ENCODE data around the gene ST6GAL1. TPM values are rescaled to one million over a fixed set of nuclear protein-coding genes. Genes with fewer than 3 reads are reported as not detected.
A peak's percentile ranks its signal among the peaks of the same experiment; 100 is the strongest.

The ST6GAL1 gene
- total RNA-seq, 1 donor from 2014 or later, result 62.6 TPM

DNA sequence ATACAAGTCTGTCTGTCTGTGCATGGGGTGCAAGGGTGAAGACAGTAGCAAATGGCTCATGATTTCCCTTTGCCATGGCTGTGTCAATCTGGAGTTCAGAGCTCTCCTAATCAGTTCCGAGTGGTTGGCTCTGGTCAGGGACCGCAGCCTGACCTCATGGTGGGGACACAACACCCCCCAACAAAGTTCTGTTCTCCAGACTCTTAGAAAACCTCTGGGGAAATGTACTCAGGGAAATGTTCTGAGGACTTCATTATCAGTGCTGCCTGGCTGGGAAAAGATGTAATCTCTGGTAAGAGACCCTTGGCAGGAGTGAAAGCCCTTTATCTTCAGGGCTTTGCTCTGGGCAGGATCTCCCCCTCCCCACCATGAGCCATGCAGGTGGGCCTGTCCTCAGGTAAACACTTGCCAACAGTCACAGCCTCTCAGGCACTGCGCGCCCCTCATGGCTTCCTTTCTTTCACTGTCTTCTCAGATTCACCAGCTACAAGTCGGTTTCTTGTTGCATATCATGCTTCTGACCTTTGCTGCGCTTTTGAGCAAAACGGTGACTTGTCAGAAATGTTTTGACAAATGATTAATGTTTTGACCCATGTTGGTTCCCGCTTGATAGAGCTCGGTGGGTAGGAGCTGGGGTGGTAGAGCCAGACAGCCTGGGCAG is 95.5 kb downstream of the ST6GAL1 start:
- DNase-seq (ENCODE audit: low spot score) (no peak), ATAC-seq (no peak)
- intact Hi-C loops (cut with DNase I), result no loop called here

- intact Hi-C loops (cut with DNase I), result no loop called here
- ATAC-seq (peak; percentile 23), DNase-seq (ENCODE audit: low spot score) (no peak)
Measured at GRCh38 chr3:187026317-187026670, 96.0 kb downstream of the ST6GAL1 start.

GRCh38 chr3:187027531-187028278 is 97.4 kb downstream of the ST6GAL1 start:
- intact Hi-C loops (cut with DNase I), result no loop called here
- DNase-seq (ENCODE audit: low spot score) (no peak), ATAC-seq (no peak)

DNA sequence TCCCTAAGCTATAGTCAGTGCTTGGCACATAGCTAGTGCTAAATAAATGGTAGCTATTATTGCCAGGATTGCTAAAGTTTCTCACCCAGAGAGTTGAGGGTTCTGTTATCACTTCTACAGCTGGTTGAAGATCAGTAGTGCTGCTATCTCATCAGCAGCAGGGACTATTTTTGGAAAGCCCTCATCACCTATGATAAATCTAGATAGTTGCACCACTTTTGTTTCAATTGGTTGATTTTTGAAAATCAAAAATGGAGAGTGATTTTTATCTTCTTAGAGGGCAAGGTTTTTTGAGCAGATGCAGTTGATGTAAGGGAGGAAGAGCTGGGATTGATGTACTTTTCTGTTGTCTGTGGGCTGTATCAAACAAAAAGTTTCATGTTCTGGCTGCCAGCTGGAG is 101.6 kb downstream of the ST6GAL1 start:
- intact Hi-C loops (cut with DNase I), result no loop called here
- ATAC-seq (no peak), DNase-seq (ENCODE audit: low spot score) (no peak)

DNA sequence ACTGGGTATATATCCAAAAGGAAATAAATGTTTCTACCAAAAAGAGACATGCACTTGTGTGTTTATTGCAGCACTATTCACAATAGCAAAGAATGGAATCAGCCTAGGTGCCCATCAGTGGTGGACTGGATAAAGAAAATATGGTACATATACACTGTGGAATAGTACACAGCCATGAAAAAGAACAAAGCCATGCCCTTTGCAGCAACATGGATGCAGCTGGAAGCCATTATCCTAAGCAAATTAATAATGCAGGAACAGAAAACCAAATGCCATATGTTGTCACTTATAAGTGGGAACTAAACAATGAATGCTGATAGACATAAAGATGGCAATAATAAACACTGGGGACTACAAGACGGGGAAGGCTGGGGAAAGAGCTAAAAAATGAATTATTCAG is 106.1 kb downstream of the ST6GAL1 start:
- DNase-seq (ENCODE audit: low spot score) (no peak), ATAC-seq (no peak)
- intact Hi-C loops (cut with DNase I), result no loop called here

DNA sequence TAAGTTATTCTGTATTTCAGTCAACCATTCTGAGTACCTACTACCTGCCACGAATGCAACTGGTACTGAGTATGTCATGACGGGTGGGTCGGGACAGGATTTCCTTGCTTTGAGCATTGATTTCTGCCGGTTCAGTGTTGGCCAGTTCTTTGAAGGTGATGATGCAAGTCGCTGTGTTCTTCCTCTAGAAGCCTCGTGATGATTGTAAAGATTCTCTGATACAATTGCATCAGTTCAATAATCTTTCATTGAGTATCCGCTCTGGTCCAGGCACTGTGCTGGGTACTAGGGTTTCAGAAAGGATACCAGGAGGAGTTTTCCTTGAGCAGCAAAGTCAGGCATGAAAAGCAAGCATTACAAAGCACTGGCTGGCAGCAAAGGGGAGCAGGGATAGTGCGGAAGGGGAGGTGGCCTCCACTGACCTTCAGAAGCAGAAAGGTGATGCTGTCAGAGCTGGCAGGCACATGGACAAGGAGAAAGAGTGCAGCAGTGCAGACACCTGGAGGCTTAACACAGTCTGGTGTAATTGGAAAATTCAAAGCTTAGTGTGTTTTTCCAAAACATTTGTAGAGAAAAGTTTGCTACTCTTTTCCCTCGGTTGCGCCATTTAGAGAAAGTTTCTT is 108.9 kb downstream of the ST6GAL1 start:
- ATAC-seq (no peak), DNase-seq (ENCODE audit: low spot score) (no peak)
- intact Hi-C loops (cut with DNase I), result no loop called here

GRCh38 chr3:187039723-187040414 is 109.5 kb downstream of the ST6GAL1 start:
- intact Hi-C loops (cut with DNase I), result no loop called here
- DNase-seq (ENCODE audit: low spot score) (no peak), ATAC-seq (no peak)

GRCh38 chr3:187040516-187041361 is 110.4 kb downstream of the ST6GAL1 start:
- intact Hi-C loops (cut with DNase I), result no loop called here
- ATAC-seq (peak; percentile 79), DNase-seq (ENCODE audit: low spot score) (no peak)

- DNase-seq (ENCODE audit: low spot score) (no peak), ATAC-seq (peak; percentile 78)
- intact Hi-C loops (cut with DNase I), result no loop called here
Measured at GRCh38 chr3:187041362-187042307, 111.3 kb downstream of the ST6GAL1 start.

GRCh38 chr3:187042346-187042745 is 112.0 kb downstream of the ST6GAL1 start:
- intact Hi-C loops (cut with DNase I), result no loop called here
- DNase-seq (ENCODE audit: low spot score) (no peak), ATAC-seq (no peak)

GRCh38 chr3:187042874-187043458 is 112.6 kb downstream of the ST6GAL1 start:
- ATAC-seq (no peak), DNase-seq (ENCODE audit: low spot score) (no peak)
- intact Hi-C loops (cut with DNase I), result no loop called here

GRCh38 chr3:187044206-187044605 is 113.9 kb downstream of the ST6GAL1 start:
- ATAC-seq (no peak), DNase-seq (ENCODE audit: low spot score) (no peak)
- intact Hi-C loops (cut with DNase I), result no loop called here

DNA sequence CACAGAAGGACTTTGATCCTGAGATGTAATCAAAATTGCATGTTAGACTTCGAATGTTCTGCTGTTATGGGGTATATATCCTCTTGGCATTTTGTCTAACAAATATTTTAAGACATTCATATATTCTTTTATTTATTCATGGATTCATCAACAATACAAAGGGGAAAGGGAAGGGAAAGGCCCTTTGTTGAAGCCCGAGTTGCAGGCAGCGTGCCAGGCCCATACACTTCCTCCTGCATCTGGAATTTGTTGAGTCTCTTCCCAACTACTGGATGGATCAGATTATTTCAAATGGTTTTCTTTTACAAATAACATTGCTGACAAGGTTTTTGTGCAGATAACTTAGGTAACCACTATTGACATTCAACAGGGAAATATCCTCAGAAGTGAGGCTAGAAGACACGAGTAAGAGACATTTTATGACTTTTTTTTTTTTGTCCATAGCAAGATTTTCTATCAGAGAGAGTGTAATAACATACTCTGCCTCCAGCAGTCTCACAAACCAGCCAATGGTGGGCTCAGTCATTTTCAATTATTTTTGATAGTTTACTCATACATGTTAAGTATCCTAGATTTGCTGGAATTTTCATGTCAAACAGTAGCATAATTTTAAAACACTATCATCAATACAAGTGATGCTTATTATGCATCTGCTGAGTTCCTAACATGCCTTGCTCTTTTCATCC is 114.7 kb downstream of the ST6GAL1 start:
- DNase-seq (ENCODE audit: low spot score), result peak; percentile 67
- intact Hi-C loops (cut with DNase I), result no loop called here
- ATAC-seq, result no peak

- intact Hi-C loops (cut with DNase I), result no loop called here
- ATAC-seq, result no peak
Measured at GRCh38 chr3:187046033-187046432, 115.7 kb downstream of the ST6GAL1 start.

GRCh38 chr3:187049462-187050101 is 119.3 kb downstream of the ST6GAL1 start:
- no peak for ATAC-seq
- intact Hi-C loops (cut with DNase I), result no loop called here
- no peak for DNase-seq (ENCODE audit: low spot score)

More at GRCh38 chr3:187046033-187046432, 115.7 kb downstream of the ST6GAL1 start:
- DNase-seq (ENCODE audit: low spot score), result no peak

DNA sequence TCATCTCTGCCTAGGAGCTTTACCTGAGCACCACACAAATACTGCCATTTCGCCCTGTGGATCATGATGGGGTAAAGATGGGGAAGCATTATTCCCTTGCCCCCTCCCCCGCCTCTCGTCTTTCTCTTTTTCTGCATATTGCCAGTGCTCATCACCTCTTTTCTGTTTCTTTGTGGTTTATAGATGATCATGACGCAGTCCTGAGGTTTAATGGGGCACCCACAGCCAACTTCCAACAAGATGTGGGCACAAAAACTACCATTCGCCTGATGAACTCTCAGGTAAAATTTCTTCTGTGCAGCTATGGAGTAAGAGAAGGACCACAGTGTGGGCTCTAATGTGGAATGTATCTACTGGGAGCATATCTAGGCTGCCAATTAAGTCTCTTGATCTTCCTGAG is 120.7 kb downstream of the ST6GAL1 start:
- DNase-seq (ENCODE audit: low spot score) (no peak), ATAC-seq (no peak)
- intact Hi-C loops (cut with DNase I), result no loop called here
